ENCODE data around the gene MLANA. TPM values are rescaled to one million over a fixed set of nuclear protein-coding genes. Genes with fewer than 3 reads are reported as not detected.

The MLANA gene
- total RNA-seq, 4 donors from 2014 or later, result 6.3 to 20.1 (median 12.3) TPM

- intact Hi-C loops (cut with DNase I; ENCODE audit: low total_unique reads), result no loop called here
- TF ChIP-seq POLR2A (IDR thresholded peaks at IDR 0.05), result no peak
- TF ChIP-seq, protein P1, sequence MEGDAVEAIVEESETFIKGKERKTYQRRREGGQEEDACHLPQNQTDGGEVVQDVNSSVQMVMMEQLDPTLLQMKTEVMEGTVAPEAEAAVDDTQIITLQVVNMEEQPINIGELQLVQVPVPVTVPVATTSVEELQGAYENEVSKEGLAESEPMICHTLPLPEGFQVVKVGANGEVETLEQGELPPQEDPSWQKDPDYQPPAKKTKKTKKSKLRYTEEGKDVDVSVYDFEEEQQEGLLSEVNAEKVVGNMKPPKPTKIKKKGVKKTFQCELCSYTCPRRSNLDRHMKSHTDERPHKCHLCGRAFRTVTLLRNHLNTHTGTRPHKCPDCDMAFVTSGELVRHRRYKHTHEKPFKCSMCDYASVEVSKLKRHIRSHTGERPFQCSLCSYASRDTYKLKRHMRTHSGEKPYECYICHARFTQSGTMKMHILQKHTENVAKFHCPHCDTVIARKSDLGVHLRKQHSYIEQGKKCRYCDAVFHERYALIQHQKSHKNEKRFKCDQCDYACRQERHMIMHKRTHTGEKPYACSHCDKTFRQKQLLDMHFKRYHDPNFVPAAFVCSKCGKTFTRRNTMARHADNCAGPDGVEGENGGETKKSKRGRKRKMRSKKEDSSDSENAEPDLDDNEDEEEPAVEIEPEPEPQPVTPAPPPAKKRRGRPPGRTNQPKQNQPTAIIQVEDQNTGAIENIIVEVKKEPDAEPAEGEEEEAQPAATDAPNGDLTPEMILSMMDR (IDR thresholded peaks at IDR 0.05), result no peak
- 42 to 45% methylated on average over 2 of the region's 2 CpGs for WGBS, 2 donors
- no peak for DNase-seq (ENCODE audit: low spot score in 2 of 2)
- no peak overlapping the region for H3K4me3 ChIP-seq (ENCODE audit: low read depth, poor library complexity, severe bottlenecking)
Measured at GRCh38 chr9:5871785-5872184, 18.9 kb upstream of the MLANA start.

GRCh38 chr9:5872511-5872910 is 18.2 kb upstream of the MLANA start:
- 71 to 89% methylated on average over 4 of the region's 4 CpGs for WGBS, 2 donors
- no peak for TF ChIP-seq POLR2A (IDR thresholded peaks at IDR 0.05)
- TF ChIP-seq, protein P1 (IDR thresholded peaks at IDR 0.05), result no peak

GRCh38 chr9:5873439-5873838 is 17.2 kb upstream of the MLANA start:
- peak in 1 of 2 donors; percentile 18 for DNase-seq (ENCODE audit: low spot score in 2 of 2)
- 92 to 97% methylated on average over 5 of the region's 5 CpGs for WGBS, 2 donors
- TF ChIP-seq POLR2A (IDR thresholded peaks at IDR 0.05), result no peak
- TF ChIP-seq, protein P1 (IDR thresholded peaks at IDR 0.05), result no peak
- intact Hi-C loops (cut with DNase I; ENCODE audit: low total_unique reads), result no loop called here
- H3K4me3 ChIP-seq (ENCODE audit: low read depth, poor library complexity, severe bottlenecking), result no peak overlapping the region

More at GRCh38 chr9:5872511-5872910, 18.2 kb upstream of the MLANA start:
- intact Hi-C loops (cut with DNase I; ENCODE audit: low total_unique reads), result no loop called here
- DNase-seq (ENCODE audit: low spot score in 2 of 2), result no peak
- no peak overlapping the region for H3K4me3 ChIP-seq (ENCODE audit: low read depth, poor library complexity, severe bottlenecking)

DNA sequence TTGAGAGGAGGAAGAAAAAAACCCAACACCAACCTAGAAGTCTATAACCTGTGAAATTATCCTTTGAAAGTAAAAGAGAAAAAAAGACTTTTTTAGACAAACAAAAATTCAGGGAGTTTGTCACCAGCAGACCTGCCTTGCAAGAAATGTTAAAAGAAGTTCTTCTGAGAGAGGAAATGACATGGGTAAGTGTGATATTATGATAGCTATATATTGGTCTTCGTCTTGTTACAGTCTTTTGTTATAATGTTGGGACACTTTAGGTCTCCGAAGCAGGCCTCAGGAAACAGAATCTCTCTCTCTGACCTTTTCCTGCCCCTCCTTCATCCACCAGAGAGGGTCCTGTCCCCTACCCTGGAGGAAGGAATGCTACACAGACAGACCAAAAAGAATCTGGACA is 16.6 kb upstream of the MLANA start:
- TF ChIP-seq, protein P1 (IDR thresholded peaks at IDR 0.05), result no peak
- TF ChIP-seq POLR2A (IDR thresholded peaks at IDR 0.05), result no peak
- no peak overlapping the region for H3K4me3 ChIP-seq (ENCODE audit: low read depth, poor library complexity, severe bottlenecking)
- intact Hi-C loops (cut with DNase I; ENCODE audit: low total_unique reads), result no loop called here
- DNase-seq (ENCODE audit: low spot score in 2 of 2), result no peak
- WGBS, 2 donors, result 88% methylated on average over 2 of the region's 2 CpGs

DNA sequence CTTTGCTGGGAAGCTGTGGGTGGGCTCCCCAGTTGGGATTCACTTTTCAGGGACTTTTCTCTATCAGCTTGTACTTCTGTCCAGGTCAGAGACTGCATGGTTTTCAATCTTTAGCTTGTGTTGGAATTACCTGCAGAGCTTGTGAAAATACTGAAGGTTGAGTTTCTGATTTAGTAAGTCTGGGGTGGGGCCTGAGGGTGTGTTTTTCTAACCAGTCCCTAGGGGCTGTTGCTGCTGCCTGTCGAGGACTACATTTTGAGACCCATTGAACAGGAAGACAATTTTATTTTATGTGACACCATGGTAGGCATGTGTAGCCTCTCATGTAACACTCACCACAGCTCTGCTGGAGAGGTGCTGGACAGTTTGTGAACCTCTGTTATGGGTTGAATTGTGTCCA is 14.7 kb upstream of the MLANA start:
- H3K4me3 ChIP-seq (ENCODE audit: low read depth, poor library complexity, severe bottlenecking), result no peak overlapping the region
- TF ChIP-seq POLR2A (IDR thresholded peaks at IDR 0.05), result no peak
- TF ChIP-seq, protein P1 (IDR thresholded peaks at IDR 0.05), result no peak
- DNase-seq (ENCODE audit: low spot score in 2 of 2), result no peak
- WGBS, 2 donors, result 63 to 69% methylated on average over 1 of the region's 1 CpG
- intact Hi-C loops (cut with DNase I; ENCODE audit: low total_unique reads), result no loop called here

- TF ChIP-seq POLR2A (IDR thresholded peaks at IDR 0.05), result no peak
- TF ChIP-seq, protein P1 (IDR thresholded peaks at IDR 0.05), result no peak
- intact Hi-C loops (cut with DNase I; ENCODE audit: low total_unique reads), result no loop called here
- WGBS, 2 donors, result 84 to 93% methylated on average over 7 of the region's 7 CpGs
- DNase-seq (ENCODE audit: low spot score in 2 of 2), result peak in 1 of 2 donors; percentile 10
- no peak overlapping the region for H3K4me3 ChIP-seq (ENCODE audit: low read depth, poor library complexity, severe bottlenecking)
Measured at GRCh38 chr9:5876711-5877110, 14.0 kb upstream of the MLANA start.

All from lower leg skin (tissue), 4 donors.